HepG2 (cell line): ENCODE data around the gene RDH11. TPM values are rescaled to one million over a fixed set of nuclear protein-coding genes. Genes with fewer than 3 reads are reported as not detected.

Experiments used
- ATAC-seq: fragments of 200-7000 bp; cut with Tn5 transposase; 3 replicates; pipeline ENCODE4 v1.9.1; 2020; ENCODE audit warnings: mild to moderate bottlenecking, moderate library complexity
- BruUV-seq: library from RNA; stranded (reverse); fragments of 400-500 nt; replicated peaks from 2 replicates; lab custom pipeline; 2021; lab: Mats Ljungman, UMichigan
- CTCF ChIA-PET: fragments of 300-600 bp; formaldehyde crosslinking; extraction: SDS; loops from one replicate; lab custom pipeline; 2021; ENCODE audit warnings: low total read pairs, inconsistent platforms, low intra/inter-chr PET ratio; lab: Yijun Ruan, JAX
- POLR2A ChIA-PET: fragments of 350-600 bp; sonication (Branson Sonifier 250); formaldehyde crosslinking; loops from one replicate; lab custom pipeline; 2020; ENCODE audit warnings: antibody characterized with exemption, inconsistent platforms; lab: Yijun Ruan, JAX
- DNase-seq: peaks from one replicate; pipeline ENCODE4 v3.0.0-alpha.2; 2015; ENCODE audit warnings: low spot score
- FAIRE-seq: peaks from 3 replicates; lab custom pipeline; 2011; peaks lifted over from hg19 to GRCh38; lab: Jason Lieb, UNC
- H2AFZ ChIP-seq: one replicate; pipeline ENCODE4 v1.6.1; 2011; ENCODE audit warnings: low read length, inconsistent platforms
- H3K27ac ChIP-seq: fragments of 300-600 bp; 3 replicates; pipeline ENCODE4 v1.8.0; 2011; ENCODE audit warnings: mixed run types, mild to moderate bottlenecking, mixed read lengths, low read length, inconsistent platforms; ENCODE audit not compliant: insufficient read depth; ENCODE audit errors: extremely low read length
- H3K27me3 ChIP-seq, 2 experiments: fragments of 200-600 bp in 1 of 2; 2 replicates in 1 of 2; 3 replicates in 1 of 2; pipeline versions ENCODE4 v1.6.0 to v1.8.0; 2011; ENCODE audit warnings: low read length in 2 of 2, mild to moderate bottlenecking in 2 of 2, moderate library complexity in 2 of 2, inconsistent platforms in 1 of 2; ENCODE audit not compliant: insufficient read depth in 2 of 2, control insufficient read depth in 1 of 2
- H3K36me3 ChIP-seq, 2 experiments: fragments of 200-600 bp in 1 of 2; replicated peaks in 1 of 2; 2 replicates in 1 of 2; 3 replicates in 1 of 2; pipeline versions ENCODE4 v1.5.1 to v1.8.0; 2011; ENCODE audit warnings: low read length in 2 of 2, inconsistent platforms in 1 of 2; ENCODE audit not compliant: insufficient read depth in 2 of 2, control insufficient read depth in 1 of 2
- H3K4me1 ChIP-seq: 2 replicates; pipeline ENCODE4 v1.5.1; 2012; ENCODE audit warnings: low read length, inconsistent platforms; ENCODE audit not compliant: insufficient read depth
- H3K4me2 ChIP-seq: 2 replicates; pipeline ENCODE4 v1.6.0; 2011; ENCODE audit warnings: low read depth, low read length, inconsistent platforms
- H3K4me3 ChIP-seq, 3 experiments: fragments of 200-600 bp in 1 of 3; sonication (generic), shearing (Covaris generic) in 1 of 3; replicated peaks in 1 of 3; 2 replicates each; pipeline ENCODE4 v1.5.1; 2011 to 2016; ENCODE audit warnings: low read length in 3 of 3, inconsistent platforms in 2 of 3, low read depth in 2 of 3, mild to moderate bottlenecking in 2 of 3, control low read depth in 1 of 3, mixed read lengths in 1 of 3; ENCODE audit not compliant: insufficient read depth in 1 of 3
- H3K79me2 ChIP-seq: one replicate; pipeline ENCODE4 v1.6.1; 2011; ENCODE audit warnings: low read length, inconsistent platforms; ENCODE audit not compliant: insufficient read depth
- H3K9ac ChIP-seq: 2 replicates; pipeline ENCODE4 v1.6.0; 2011; ENCODE audit warnings: mild to moderate bottlenecking, low read depth, low read length, inconsistent platforms; ENCODE audit not compliant: insufficient read depth
- H3K9me3 ChIP-seq: 2 replicates; pipeline ENCODE4 v1.5.1; 2012; ENCODE audit warnings: mild to moderate bottlenecking, low read length
- H4K20me1 ChIP-seq: 2 replicates; pipeline ENCODE4 v1.6.0; 2011; ENCODE audit warnings: inconsistent platforms, mild to moderate bottlenecking, low read length, moderate library complexity; ENCODE audit not compliant: insufficient read depth
- ATF4 ChIP-seq, 2 experiments: fragments of 450-650 bp in 1 of 2; sonication (generic) in 1 of 2; formaldehyde crosslinking; IDR thresholded peaks; 2 replicates each; pipeline versions ENCODE4 v1.5.0 to v1.8.0; 2020 to 2022; ENCODE audit warnings: mild to moderate bottlenecking in 1 of 2, missing genetic modification reagents in 1 of 2
- CEBPG ChIP-seq: IDR thresholded peaks from 2 replicates; pipeline ENCODE4 v1.6.1; 2016
- ETV6 ChIP-seq: sonication (generic); formaldehyde crosslinking; conservative IDR thresholded peaks from 2 replicates; pipeline ENCODE4 v1.4.0; 2020; ENCODE audit warnings: missing genetic modification reagents
- MAFK ChIP-seq, 2 experiments: IDR thresholded peaks in 1 of 2; conservative IDR thresholded peaks in 1 of 2; 2 replicates each; pipeline ENCODE4 v1.6.1; 2011; ENCODE audit warnings: improper control_type of control experiment in 2 of 2, low read length in 2 of 2
- PATZ1 ChIP-seq: sonication (generic); formaldehyde crosslinking; IDR thresholded peaks from 2 replicates; pipeline ENCODE4 v1.4.0; 2020; ENCODE audit warnings: missing genetic modification reagents
- PHF8 ChIP-seq: sonication (generic); formaldehyde crosslinking; IDR thresholded peaks from 2 replicates; pipeline ENCODE4 v1.5.0; 2020; ENCODE audit warnings: missing genetic modification reagents
- POGZ ChIP-seq: sonication (generic); formaldehyde crosslinking; IDR thresholded peaks from 2 replicates; pipeline ENCODE4 v1.4.0; 2020; ENCODE audit warnings: mild to moderate bottlenecking, missing genetic modification reagents
- TFDP1 ChIP-seq: IDR thresholded peaks from 2 replicates; pipeline ENCODE4 v1.6.1; 2016; ENCODE audit warnings: missing compliant biosample characterization, missing genetic modification reagents, borderline replicate concordance
- ZBTB33 ChIP-seq: sonication (generic); formaldehyde crosslinking; IDR thresholded peaks from 2 replicates; pipeline ENCODE4 v1.4.0; 2020; ENCODE audit warnings: missing genetic modification reagents
- ZBTB7A ChIP-seq: sonication (generic); formaldehyde crosslinking; IDR thresholded peaks from 2 replicates; pipeline ENCODE4 v1.8.0; 2022; ENCODE audit warnings: mild to moderate bottlenecking, missing genetic modification reagents
- ZFY ChIP-seq: sonication (generic); formaldehyde crosslinking; IDR thresholded peaks from 2 replicates; pipeline ENCODE4 v1.4.0; 2020; ENCODE audit warnings: missing genetic modification reagents
- ZNF20 ChIP-seq: sonication (generic); formaldehyde crosslinking; IDR thresholded peaks from 2 replicates; pipeline ENCODE4 v1.4.0; 2020; ENCODE audit warnings: mild to moderate bottlenecking, moderate library complexity, missing genetic modification reagents
- ZNF687 ChIP-seq: sonication (generic); formaldehyde crosslinking; IDR thresholded peaks from 2 replicates; pipeline ENCODE4 v1.5.1; 2020; ENCODE audit warnings: mild to moderate bottlenecking, missing genetic modification reagents, moderate library complexity
- ZNF709 ChIP-seq: sonication (generic); formaldehyde crosslinking; IDR thresholded peaks from 2 replicates; pipeline ENCODE4 v1.5.0; 2020; ENCODE audit warnings: mild to moderate bottlenecking, missing genetic modification reagents
- WGBS: methylation state at CpG from one replicate; pipeline ENCODE4 v1.1.6; 2017; ENCODE audit warnings: low lambda C conversion rate; 5-methylcytosine and 5-hydroxymethylcytosine counted together
- in situ Hi-C: cut with HindIII; loops from 2 replicates; pipeline ENCODE4 v1.10.0; 2017; ENCODE audit warnings: low pct_unique_long_range_greater_than_20kb; ENCODE audit not compliant: extremely low pct_ligation_motif_present
- intact Hi-C: fragments of 100-400 bp; cut with micrococcal nuclease; formaldehyde crosslinking; loops from one replicate; pipeline ENCODE4 v1.10.0; 2022; ENCODE audit not compliant: unreplicated experiment
- polyA plus RNA-seq, 8 experiments: library from polyadenylated mRNA; depleted of rRNA in 3 of 8; stranded (reverse) in 7 of 8; unstranded in 1 of 8; fragments of >200 nt; fragmentation: Illumina TruSeq in 4 of 8; extraction: Trizol in 4 of 8; gene quantifications; 2 replicates each; pipeline versions ENCODE4 v1.2.1 to v1.2.3, GENCODE V29; 2011 to 2016; ENCODE audit warnings: low read depth in 4 of 8, missing spikeins in 1 of 8, mixed read lengths in 1 of 8; ENCODE audit not compliant: insufficient read depth in 1 of 8
- total RNA-seq, 5 experiments: library from RNA; depleted of rRNA; stranded (reverse); fragments of >200 nt; fragmentation: Illumina TruSeq; extraction: Trizol; gene quantifications; 2 replicates each; pipeline ENCODE4 v1.2.3, GENCODE V29; 2016; ENCODE audit warnings: low read depth in 1 of 5

RDH11 gene
- total and polyA plus RNA-seq, 2 of the 13 experiments (the other 11 are each of a cell fraction or from before 2014, with no cell fraction given): 106 to 131 TPM

- intact Hi-C loops: no loop called here
- FAIRE-seq (no peak), ATAC-seq (peak; percentile 38; the same call in 1 of the 3 replicates), DNase-seq (no peak)
- BruUV-seq: no TSS peak
- H3K4me1 ChIP-seq: peaks cover 9% of the 10 kb centered on the region; the same call in 1 of the 2 replicates
- no peak overlapping the region for H2AFZ ChIP-seq
- CTCF ChIA-PET: no interaction called here
- H3K27ac ChIP-seq: no peak overlapping the region
- in situ Hi-C loops: no loop called here
- no peaks in the 10 kb centered on the region for H3K79me2 ChIP-seq
- H3K4me3 ChIP-seq: no peak overlapping the region
- no peaks in the 10 kb centered on the region for H3K27me3 ChIP-seq
- H3K9me3 ChIP-seq: no peaks in the 10 kb centered on the region
- peaks cover 3 to 8% of the 10 kb centered on the region in 2 experiments; a peak in 1 of 5 replicates for H3K36me3 ChIP-seq
- 79% methylated on average over 3 of the region's 3 CpGs for WGBS
- H3K4me2 ChIP-seq: no peak overlapping the region
- H3K9ac ChIP-seq: no peak overlapping the region
- H4K20me1 ChIP-seq: no peaks in the 10 kb centered on the region
- POLR2A ChIA-PET: no interaction called here
- TF ChIP-seq CEBPG (CRISPR knock-in tag): 0 out of 2 replicates have a peak, but pooled peaks have one; percentile 30
- TF ChIP-seq ZNF687: no peak
- TF ChIP-seq ZNF20 (CRISPR knock-in tag): no peak
- no peak for TF ChIP-seq ZNF709 (CRISPR knock-in tag)
- TF ChIP-seq ZBTB33 (CRISPR knock-in tag): 0 out of 2 replicates have a peak, but pooled peaks have one; percentile 31
- no peak for TF ChIP-seq ETV6
- TF ChIP-seq ZBTB7A (CRISPR knock-in tag): no peak
- no peak for TF ChIP-seq ZFY (CRISPR knock-in tag)
- no peak for TF ChIP-seq MAFK (conservative IDR thresholded peaks at IDR 0.05 in 1 of 2, IDR thresholded peaks at IDR 0.05 in 1 of 2; ENCODE audit: low read length in 2 of 2)
- TF ChIP-seq TFDP1 (CRISPR knock-in tag): no peak
- no peak for TF ChIP-seq PATZ1 (CRISPR knock-in tag)
- no peak for TF ChIP-seq PHF8
- TF ChIP-seq POGZ (CRISPR knock-in tag): no peak
- TF ChIP-seq ATF4 (CRISPR knock-in tag; IDR thresholded peaks at IDR 0.05): peak in 1 of 2 experiments; percentile 78; a peak in 2 of 4 replicates
Observed at GRCh38 chr14:67636361-67636919, 59.1 kb downstream of the RDH11 start.
